ENCODE data around the gene TCAP.

TCAP gene

GRCh38 chr17:39629494-39629880, 35.7 kb upstream of the TCAP start:
- DNase-seq (ENCODE audit: low read depth) = no peak

- no peak for DNase-seq (ENCODE audit: low read depth)
These were observed 35.3 kb upstream of the TCAP start for GRCh38 chr17:39629898-39630297.

GRCh38 chr17:39631403-39631802, 33.7 kb upstream of the TCAP start:
- no peak for DNase-seq (ENCODE audit: low read depth)

- no peak for DNase-seq (ENCODE audit: low read depth)
These were observed 32.8 kb upstream of the TCAP start for GRCh38 chr17:39632153-39632941.

DNA sequence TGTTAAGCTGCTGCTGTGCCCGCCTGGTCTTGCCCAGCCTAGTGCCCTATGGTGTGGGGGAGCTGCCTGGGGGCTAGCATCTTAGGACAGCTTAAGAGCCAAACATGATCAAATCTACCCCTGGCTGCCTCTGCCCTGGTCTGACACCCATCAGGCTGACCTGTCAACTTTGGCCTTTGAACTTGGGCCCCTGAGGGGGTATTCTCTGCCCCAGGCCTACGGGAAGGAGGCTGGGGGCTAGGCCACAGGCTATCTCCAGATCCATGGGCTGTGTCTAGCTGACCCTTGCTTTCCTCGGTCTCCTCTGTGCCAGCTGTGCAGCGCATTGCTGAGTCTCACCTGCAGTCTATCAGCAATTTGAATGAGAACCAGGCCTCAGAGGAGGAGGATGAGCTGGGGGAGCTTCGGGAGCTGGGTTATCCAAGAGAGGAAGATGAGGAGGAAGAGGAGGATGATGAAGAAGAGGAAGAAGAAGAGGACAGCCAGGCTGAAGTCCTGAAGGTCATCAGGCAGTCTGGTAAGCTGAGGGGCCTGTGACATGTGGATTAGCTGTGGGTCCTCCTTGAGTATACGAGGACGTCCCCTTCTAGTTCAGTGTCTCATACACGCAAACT, 31.5 kb upstream of the TCAP start:
- DNase-seq (ENCODE audit: low read depth) = no peak

- DNase-seq (ENCODE audit: low read depth) = no peak
These were observed 30.7 kb upstream of the TCAP start for GRCh38 chr17:39634384-39634871.

DNA sequence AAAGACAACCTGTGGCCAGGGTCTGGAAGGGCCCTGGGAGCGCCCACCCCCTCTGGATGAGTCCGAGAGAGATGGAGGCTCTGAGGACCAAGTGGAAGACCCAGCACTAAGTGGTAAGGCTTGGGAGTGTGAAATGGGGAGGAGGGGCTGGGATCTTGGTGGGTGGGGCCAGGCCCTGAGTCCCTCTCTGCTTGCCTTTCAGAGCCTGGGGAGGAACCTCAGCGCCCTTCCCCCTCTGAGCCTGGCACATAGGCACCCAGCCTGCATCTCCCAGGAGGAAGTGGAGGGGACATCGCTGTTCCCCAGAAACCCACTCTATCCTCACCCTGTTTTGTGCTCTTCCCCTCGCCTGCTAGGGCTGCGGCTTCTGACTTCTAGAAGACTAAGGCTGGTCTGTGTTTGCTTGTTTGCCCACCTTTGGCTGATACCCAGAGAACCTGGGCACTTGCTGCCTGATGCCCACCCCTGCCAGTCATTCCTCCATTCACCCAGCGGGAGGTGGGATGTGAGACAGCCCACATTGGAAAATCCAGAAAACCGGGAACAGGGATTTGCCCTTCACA, 29.5 kb upstream of the TCAP start:
- DNase-seq (ENCODE audit: low read depth) = no peak

GRCh38 chr17:39636587-39636926, 28.6 kb upstream of the TCAP start:
- no peak for DNase-seq (ENCODE audit: low read depth)

GRCh38 chr17:39636927-39637736, 28.0 kb upstream of the TCAP start, which contains the start of gene STARD3:
Gene STARD3, plus strand, starts transcription at chr17:39637144. Its CDS starts 16,388 bp downstream, at chr17:39653532.
- DNase-seq (ENCODE audit: low read depth) = peak; percentile 70

GRCh38 chr17:39638317-39638716, 26.8 kb upstream of the TCAP start:
- no peak for DNase-seq (ENCODE audit: low read depth)

- no peak for DNase-seq (ENCODE audit: low read depth)
These were observed 26.1 kb upstream of the TCAP start for GRCh38 chr17:39639043-39639442.

- DNase-seq (ENCODE audit: low read depth) = no peak
These were observed 25.3 kb upstream of the TCAP start for GRCh38 chr17:39639566-39640458.

DNA sequence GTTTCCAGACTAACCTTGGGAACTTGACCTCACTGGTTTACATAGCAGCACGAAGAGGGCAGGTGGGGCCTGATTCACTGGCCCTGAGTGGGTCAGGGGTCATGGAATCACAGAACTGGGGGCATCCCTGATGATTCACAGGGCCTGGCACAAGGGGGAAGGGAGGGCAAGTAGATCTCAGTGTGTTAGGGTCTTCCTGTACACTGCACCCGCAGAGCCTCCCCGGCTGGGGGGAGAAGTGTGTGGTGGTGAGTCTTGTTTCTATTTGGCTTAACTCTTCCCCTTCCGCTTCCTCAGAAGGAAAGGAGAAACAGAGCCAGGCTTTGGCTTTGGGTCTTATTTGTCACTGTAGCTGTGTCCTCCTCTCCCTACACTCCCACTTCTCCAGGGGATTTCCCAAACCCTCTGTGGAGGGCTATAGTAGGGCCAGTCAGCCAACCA, 24.5 kb upstream of the TCAP start:
- DNase-seq (ENCODE audit: low read depth) = no peak

GRCh38 chr17:39641097-39641496, 24.1 kb upstream of the TCAP start:
- DNase-seq (ENCODE audit: low read depth) = no peak

- DNase-seq (ENCODE audit: low read depth) = no peak
These were observed 23.3 kb upstream of the TCAP start for GRCh38 chr17:39641883-39642282.

- no peak for DNase-seq (ENCODE audit: low read depth)
These were observed 22.7 kb upstream of the TCAP start for GRCh38 chr17:39642291-39643074.

- no peak for DNase-seq (ENCODE audit: low read depth)
These were observed 21.9 kb upstream of the TCAP start for GRCh38 chr17:39643271-39643670.

DNA sequence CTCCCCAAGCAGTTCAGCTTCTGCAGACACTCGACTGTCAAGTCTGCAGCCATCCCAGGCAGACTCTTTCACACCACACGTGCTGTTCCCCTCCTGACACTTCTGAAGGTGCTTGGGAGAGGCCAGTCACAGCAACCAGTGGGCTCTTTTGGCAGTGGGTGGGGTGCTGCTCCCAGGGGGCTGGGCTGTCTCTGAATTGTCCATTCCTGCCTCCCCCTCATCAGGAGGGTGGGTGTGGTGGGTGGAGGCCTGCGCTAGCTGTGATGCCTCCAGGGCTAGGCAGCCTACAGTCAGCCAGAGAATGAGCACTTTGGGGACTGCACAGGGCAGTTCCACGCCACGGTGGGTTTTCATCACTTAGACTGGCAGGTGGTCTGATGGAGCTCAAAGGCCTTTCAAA, 17.9 kb upstream of the TCAP start:
- no peak for DNase-seq (ENCODE audit: low read depth)

- DNase-seq (ENCODE audit: low read depth) = no peak
These were observed 16.4 kb upstream of the TCAP start for GRCh38 chr17:39648616-39649366.

DNA sequence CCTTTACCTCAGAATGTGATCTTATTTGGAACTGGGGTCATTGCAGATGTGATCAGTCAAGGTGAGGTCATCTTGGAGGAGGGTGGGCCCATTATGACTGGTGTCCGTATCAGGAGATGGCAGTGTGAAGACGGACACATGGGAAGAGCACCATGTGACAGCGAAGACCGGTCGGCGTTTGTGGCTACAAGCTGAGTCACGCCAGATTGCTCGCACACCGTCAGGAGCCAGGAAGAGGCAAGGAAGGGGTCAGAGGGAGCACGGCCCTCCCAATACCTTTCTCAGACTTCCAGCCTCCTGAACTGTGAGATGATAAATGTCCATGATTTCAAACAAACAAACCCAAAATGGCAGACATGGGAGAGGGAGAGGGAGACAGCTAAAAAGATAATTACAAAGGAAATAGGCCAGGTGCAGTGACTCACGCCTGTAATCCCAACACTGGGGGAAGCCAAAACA, 15.0 kb upstream of the TCAP start:
- DNase-seq (ENCODE audit: low read depth) = no peak

All from fibroblast of the conjunctiva (primary cell).